Kidney epithelial cell (primary cell): ENCODE measurements around the gene CDH15. TPM values are rescaled to one million over a fixed set of nuclear protein-coding genes. Genes with fewer than 3 reads are reported as not detected.

Source experiments
- DNase-seq: peaks from one replicate; pipeline ENCODE4 v3.0.0-alpha.2; 2010; ENCODE audit warnings: low read depth
- H3K27me3 ChIP-seq: 2 replicates; pipeline ENCODE4 v1.6.0; 2011; ENCODE audit warnings: low read length; ENCODE audit not compliant: control insufficient read depth, insufficient read depth
- H3K36me3 ChIP-seq: 2 replicates; pipeline ENCODE4 v1.5.1; 2011; ENCODE audit warnings: low read length; ENCODE audit not compliant: control insufficient read depth, insufficient read depth
- H3K4me3 ChIP-seq: 2 replicates; pipeline ENCODE4 v1.5.1; 2011; ENCODE audit warnings: low read depth, mild to moderate bottlenecking, control low read depth, low read length
- CTCF ChIP-seq: IDR thresholded peaks from 2 replicates; pipeline ENCODE4 v1.5.1; 2011; ENCODE audit warnings: mild to moderate bottlenecking, moderate library complexity, low read length, control low read depth, inconsistent platforms; ENCODE audit not compliant: insufficient read depth, poor library complexity, severe bottlenecking
- total RNA-seq: library from RNA; depleted of rRNA; stranded (reverse); fragments of >200 nt; gene quantifications from 2 replicates; pipeline ENCODE4 v1.2.3, GENCODE V29; 2015

Gene CDH15
- total RNA-seq, 1 donor from 2014 or later, result 0.50 TPM

DNA sequence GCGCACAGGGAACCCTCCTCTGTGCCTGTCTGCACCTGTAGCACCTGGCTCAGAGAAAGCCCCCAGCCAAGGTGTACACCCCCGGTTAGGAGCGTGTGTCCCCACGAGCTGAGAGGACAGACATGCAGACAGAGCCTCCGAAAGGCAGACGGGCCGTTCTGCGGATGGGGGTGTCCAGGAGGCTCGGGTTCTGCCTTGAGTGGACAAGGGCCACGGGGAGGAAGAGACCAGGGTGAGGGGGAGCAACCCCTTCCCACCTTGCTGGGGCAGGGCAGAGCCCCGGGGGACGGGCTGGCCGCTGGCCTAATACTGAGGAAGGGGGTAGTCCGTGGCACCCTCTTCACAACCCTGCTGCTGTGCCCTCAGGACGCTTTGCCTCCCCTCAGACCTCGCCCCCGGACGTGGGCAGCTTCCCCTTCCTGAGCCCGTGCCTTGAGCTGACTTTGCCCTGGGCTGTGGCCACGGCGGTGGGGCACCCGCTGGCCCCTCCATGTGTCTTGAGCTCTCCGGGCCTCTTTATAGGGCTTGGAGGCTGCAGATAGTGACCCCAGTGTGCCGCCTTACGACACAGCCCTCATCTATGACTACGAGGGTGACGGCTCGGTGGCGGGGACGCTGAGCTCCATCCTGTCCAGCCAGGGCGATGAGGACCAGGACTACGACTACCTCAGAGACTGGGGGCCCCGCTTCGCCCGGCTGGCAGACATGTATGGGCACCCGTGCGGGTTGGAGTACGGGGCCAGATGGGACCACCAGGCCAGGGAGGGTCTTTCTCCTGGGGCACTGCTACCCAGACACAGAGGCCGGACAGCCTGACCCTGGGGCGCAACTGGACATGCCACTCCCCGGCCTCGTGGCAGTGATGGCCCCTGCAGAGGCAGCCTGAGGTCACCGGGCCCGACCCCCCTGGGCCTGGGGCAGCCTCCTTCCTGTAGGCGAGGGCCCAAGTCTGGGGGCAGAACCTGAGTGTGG, 23.1 kb downstream of the CDH15 start:
- H3K27me3 ChIP-seq, result peaks cover 29% of the 10 kb centered on the region
- no peak for DNase-seq
- no peak for TF ChIP-seq CTCF
- no peaks in the 10 kb centered on the region for H3K36me3 ChIP-seq
- H3K4me3 ChIP-seq, result no peak overlapping the region

DNA sequence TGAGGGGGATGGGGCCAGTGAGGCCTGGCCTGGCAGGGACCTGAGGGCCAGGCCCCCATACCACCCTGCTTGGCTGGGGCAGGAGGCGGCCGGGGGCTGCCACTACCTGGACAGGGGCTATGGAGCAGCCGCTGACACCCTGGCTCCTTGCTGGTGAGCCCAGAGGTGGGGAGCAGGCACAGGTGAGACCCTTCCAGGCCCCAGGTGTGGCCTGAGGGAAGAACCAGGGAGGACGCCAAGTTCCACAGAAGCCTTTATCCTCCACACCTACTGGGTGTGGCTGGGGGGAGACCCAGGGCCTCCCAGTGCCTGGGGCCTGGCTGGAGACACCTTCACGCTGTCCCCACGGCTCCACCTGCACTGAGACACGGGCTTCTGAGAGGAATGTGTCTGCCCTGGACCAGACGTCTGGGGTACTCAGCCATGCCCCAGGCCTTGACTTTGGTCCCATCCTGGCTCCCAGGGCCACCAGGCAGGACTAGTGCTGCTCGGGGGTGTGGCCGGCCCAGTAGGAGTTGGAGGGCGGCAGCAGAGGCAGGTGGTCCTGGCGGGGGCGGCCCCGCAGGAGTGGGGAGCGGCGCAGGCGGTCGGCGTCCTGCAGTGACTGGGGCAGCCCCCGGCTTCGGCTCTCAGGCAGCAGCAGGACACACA, 24.1 kb downstream of the CDH15 start:
- peaks cover 33% of the 10 kb centered on the region for H3K27me3 ChIP-seq
- no peak for TF ChIP-seq CTCF
- H3K4me3 ChIP-seq, result no peak overlapping the region
- H3K36me3 ChIP-seq, result no peaks in the 10 kb centered on the region
- DNase-seq, result no peak

- DNase-seq, result no peak
- no peak for TF ChIP-seq CTCF
- Histone ChIP-seq H3K27me3 (peaks cover 27% of the 10 kb centered on the region), H3K4me3 (no peak overlapping the region), H3K36me3 (no peaks in the 10 kb centered on the region)
These were observed 25.6 kb downstream of the CDH15 start for GRCh38 chr16:89197033-89197632.

DNA sequence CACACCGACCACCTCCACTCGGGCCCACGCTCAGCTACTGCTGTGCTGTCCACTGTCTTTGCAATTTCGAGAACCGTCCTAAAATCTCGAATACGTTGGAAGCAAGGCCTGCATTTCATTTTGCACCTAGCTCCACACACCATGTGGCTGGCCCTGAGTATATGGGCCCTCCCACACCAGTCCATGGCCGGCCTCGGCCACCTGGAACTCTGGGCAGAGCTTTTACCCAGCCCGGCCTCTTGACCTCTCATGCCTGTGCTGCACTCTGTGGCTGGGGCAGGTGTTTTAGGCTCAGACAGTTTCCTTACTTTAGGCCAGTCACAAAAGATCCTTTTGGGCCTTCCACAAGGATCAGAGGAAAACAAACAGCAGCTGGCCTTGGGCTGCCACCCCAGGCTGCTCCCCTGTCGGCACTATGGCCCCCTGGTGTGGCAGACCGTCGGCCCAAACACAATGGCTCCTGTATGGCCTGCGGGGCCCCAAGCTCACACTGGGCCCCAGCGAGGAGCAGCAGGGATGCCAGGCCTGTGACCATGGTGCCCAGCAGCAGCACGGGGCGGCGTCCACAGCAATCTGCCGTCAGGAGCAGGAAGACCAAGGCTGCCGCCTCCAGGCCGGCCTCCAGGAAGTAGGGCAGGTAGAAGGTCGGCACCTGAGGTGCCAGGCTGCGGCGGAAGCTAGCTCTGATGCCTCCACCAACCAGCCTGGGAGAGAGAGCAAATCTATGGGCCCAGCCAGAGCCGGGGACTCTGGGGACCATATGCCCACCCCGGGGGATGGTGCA, 26.3 kb downstream of the CDH15 start:
- TF ChIP-seq CTCF, result no peak
- H3K27me3 ChIP-seq, result peaks cover 32% of the 10 kb centered on the region

GRCh38 chr16:89198417-89199240, 27.1 kb downstream of the CDH15 start:
- Histone ChIP-seq H3K27me3 (peaks cover 35% of the 10 kb centered on the region), H3K36me3 (no peaks in the 10 kb centered on the region), H3K4me3 (no peak overlapping the region)
- no peak for DNase-seq
- TF ChIP-seq CTCF, result no peak

More for the DNA sequence above, 26.3 kb downstream of the CDH15 start:
- Histone ChIP-seq H3K4me3 (no peak overlapping the region), H3K36me3 (no peaks in the 10 kb centered on the region)
- no peak for DNase-seq
